ENCODE measurements around the gene CEACAM16.

The CEACAM16 gene

GRCh38 chr19:44684892-44685863, 13.8 kb upstream of the CEACAM16 start:
- TF ChIP-seq CTCF (IDR thresholded peaks at IDR 0.05; ENCODE audit: low read depth, low read length), result no peak
- peak; percentile 90 to 94 for DNase-seq (ENCODE audit: low read depth in 2 of 2)
- H3K4me3 ChIP-seq (replicated peaks in 1 of 2; ENCODE audit: low read depth in 2 of 2, low read length in 2 of 2), result no peak overlapping the region

- peak; percentile 66 to 70 for DNase-seq (ENCODE audit: low read depth in 2 of 2)
- H3K4me3 ChIP-seq (replicated peaks in 1 of 2; ENCODE audit: low read depth in 2 of 2, low read length in 2 of 2), result no peak overlapping the region
- TF ChIP-seq CTCF (IDR thresholded peaks at IDR 0.05; ENCODE audit: low read depth, low read length), result no peak
Observed at GRCh38 chr19:44685877-44686276, 13.1 kb upstream of the CEACAM16 start.

GRCh38 chr19:44686896-44687295, 12.1 kb upstream of the CEACAM16 start:
- no peak for DNase-seq (ENCODE audit: low read depth in 2 of 2)

GRCh38 chr19:44687888-44688287, 11.1 kb upstream of the CEACAM16 start:
- no peak overlapping the region for H3K4me3 ChIP-seq (replicated peaks in 1 of 2; ENCODE audit: low read depth in 2 of 2, low read length in 2 of 2)

More at GRCh38 chr19:44686896-44687295, 12.1 kb upstream of the CEACAM16 start:
- no peak for TF ChIP-seq CTCF (IDR thresholded peaks at IDR 0.05; ENCODE audit: low read depth, low read length)
- no peak overlapping the region for H3K4me3 ChIP-seq (replicated peaks in 1 of 2; ENCODE audit: low read depth in 2 of 2, low read length in 2 of 2)

GRCh38 chr19:44689290-44690130, 9.4 kb upstream of the CEACAM16 start:
- peak; percentile 96 for TF ChIP-seq CTCF (IDR thresholded peaks at IDR 0.05; ENCODE audit: low read depth, low read length)
- peak; percentile 76 to 85 for DNase-seq (ENCODE audit: low read depth in 2 of 2)
- no peak overlapping the region for H3K4me3 ChIP-seq (replicated peaks in 1 of 2; ENCODE audit: low read depth in 2 of 2, low read length in 2 of 2)

More at GRCh38 chr19:44687888-44688287, 11.1 kb upstream of the CEACAM16 start:
- no peak for TF ChIP-seq CTCF (IDR thresholded peaks at IDR 0.05; ENCODE audit: low read depth, low read length)
- DNase-seq (ENCODE audit: low read depth in 2 of 2), result no peak

- no peak for DNase-seq (ENCODE audit: low read depth in 2 of 2)
- no peak overlapping the region for H3K4me3 ChIP-seq (replicated peaks in 1 of 2; ENCODE audit: low read depth in 2 of 2, low read length in 2 of 2)
- no peak for TF ChIP-seq CTCF (IDR thresholded peaks at IDR 0.05; ENCODE audit: low read depth, low read length)
Observed at GRCh38 chr19:44690131-44690440, 8.9 kb upstream of the CEACAM16 start.
